Stomach (tissue), 9 donors: ENCODE results near the gene CTNNA3. TPM values are rescaled to one million over a fixed set of nuclear protein-coding genes. Genes with fewer than 3 reads are reported as not detected.

ENCODE experiments used
- DNase-seq, 2 donors: peaks; one replicate each; pipeline versions ENCODE4 v3.0.0 to v3.0.0-alpha.2; 2013 to 2019
- H3K27ac ChIP-seq, 5 donors: fragments of 200-600 bp in 4 of 5; sonication (generic) in 4 of 5; one replicate each; pipeline ENCODE4 v1.5.1; 2013 to 2019; ENCODE audit warnings: mild to moderate bottlenecking in 1 of 5, moderate library complexity in 1 of 5
- H3K27me3 ChIP-seq, 3 donors: fragments of 200-600 bp; sonication (generic); one replicate each; pipeline ENCODE4 v1.5.1; 2017 to 2019; ENCODE audit warnings: mixed run types in 1 of 3
- H3K36me3 ChIP-seq, 4 donors: fragments of 200-600 bp; sonication (generic); 1 replicate in 3 of 4; 2 replicates in 1 of 4; pipeline ENCODE4 v1.5.1; 2016 to 2019
- H3K4me1 ChIP-seq, 4 donors: fragments of 200-600 bp; sonication (generic); one replicate each; pipeline ENCODE4 v1.5.1; 2016 to 2019
- H3K4me3 ChIP-seq, 4 donors: fragments of 200-600 bp; sonication (generic) in 3 of 4; one replicate each; pipeline ENCODE4 v1.5.1; 2016 to 2019; ENCODE audit warnings: mild to moderate bottlenecking in 1 of 4
- H3K9me3 ChIP-seq, 4 donors: fragments of 200-600 bp; sonication (generic); one replicate each; pipeline ENCODE4 v1.5.1; 2016 to 2019
- EP300 ChIP-seq: sonication (generic); formaldehyde crosslinking; IDR thresholded peaks from one replicate; pipeline ENCODE4 v1.6.1; 2017; ENCODE audit warnings: antibody characterized with exemption
- POLR2A ChIP-seq, 4 donors: fragments of 450-650 bp; IDR thresholded peaks; one replicate each; pipeline ENCODE4 v1.6.1; 2016; ENCODE audit warnings: antibody characterized with exemption in 4 of 4, control low read depth in 2 of 4, mild to moderate bottlenecking in 1 of 4, moderate library complexity in 1 of 4
- POLR2AphosphoS5 ChIP-seq, 3 donors: sonication (generic); formaldehyde crosslinking; IDR thresholded peaks; one replicate each; pipeline ENCODE4 v1.6.1; 2016; ENCODE audit warnings: antibody characterized with exemption in 3 of 3
- WGBS, 5 donors: extraction: QIAGEN DNeasy Blood & Tissue Kit in 3 of 5; methylation state at CpG; one replicate each; pipeline versions ENCODE4 v1.1.5 to v1.1.7; 2013 to 2018; 5-methylcytosine and 5-hydroxymethylcytosine counted together
- intact Hi-C: fragments of 100-400 bp; cut with DNase I; formaldehyde crosslinking; loops from one replicate; pipeline ENCODE4 v1.15.1; 2023; ENCODE audit warnings: low total_unique reads
- polyA plus RNA-seq, 3 donors: library from polyadenylated mRNA; stranded (reverse); fragments of 200-250 nt; gene quantifications; one replicate each; pipeline ENCODE4 v1.2.3, GENCODE V29; 2013
- total RNA-seq, 5 donors: library from RNA; depleted of rRNA; stranded (reverse); fragments of >200 nt; gene quantifications; one replicate each; pipeline versions ENCODE4 v1.1.0 to v1.2.3, GENCODE V29; 2014 to 2016
- TF ChIP-seq, protein P1 (sequence below), 7 experiments: fragments of 450-650 bp in 4 of 7; fragments of 200-600 bp in 3 of 7; sonication (generic) in 3 of 7; IDR thresholded peaks; one replicate each; pipeline ENCODE4 v1.5.1; 2016 to 2019; ENCODE audit warnings: antibody characterized with exemption in 7 of 7, control low read depth in 2 of 7, mild to moderate bottlenecking in 1 of 7
- donor health status: healthy with polysubstance abuse.
- donor health status: Bipolar disorder and iron deficiency.
- donor health status: healthy.

Gene CTNNA3
- total and polyA plus RNA-seq, 8 donors: 0.14 to 46.1 (median 12.9) TPM; not detected in 2

DNA sequence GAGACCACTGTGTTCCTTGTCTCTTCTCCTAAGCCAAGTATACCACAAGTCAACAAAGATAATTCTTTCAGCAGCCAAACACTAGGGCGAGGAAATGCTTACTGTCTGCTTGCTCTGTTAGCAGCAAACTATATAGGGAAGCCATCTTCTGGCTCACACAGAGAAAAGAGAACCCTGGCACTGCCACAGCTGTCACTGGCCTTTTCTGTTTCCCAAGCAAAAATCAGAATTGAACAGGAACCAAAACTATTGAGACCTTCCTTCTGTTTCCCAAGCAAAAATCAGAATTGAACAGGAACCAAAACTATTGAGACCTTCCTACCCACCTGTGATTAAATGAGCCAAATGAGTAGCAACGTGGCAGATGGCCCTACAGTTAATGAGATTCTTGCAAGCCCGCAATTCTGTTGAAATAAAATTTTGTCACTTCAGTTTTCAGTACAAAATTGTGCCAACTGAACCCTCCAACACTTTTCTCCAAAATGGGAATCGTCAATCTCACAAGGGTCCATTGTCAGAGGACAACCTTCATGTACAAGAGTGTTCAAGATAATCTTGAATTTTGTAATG, 715.7 kb downstream of the CTNNA3 start:
- 83 to 85% (median 84%) methylated on average over 4 of the region's 4 CpGs for WGBS, 5 donors
- no peaks in the 10 kb centered on the region for H3K27me3 ChIP-seq
- no peak overlapping the region for H3K4me3 ChIP-seq
- intact Hi-C loops: no loop called here
- TF ChIP-seq POLR2A (IDR thresholded peaks at IDR 0.05) (no peak), EP300 (no peak), POLR2AphosphoS5 (IDR thresholded peaks at IDR 0.05) (no peak)
- TF ChIP-seq, protein P1, sequence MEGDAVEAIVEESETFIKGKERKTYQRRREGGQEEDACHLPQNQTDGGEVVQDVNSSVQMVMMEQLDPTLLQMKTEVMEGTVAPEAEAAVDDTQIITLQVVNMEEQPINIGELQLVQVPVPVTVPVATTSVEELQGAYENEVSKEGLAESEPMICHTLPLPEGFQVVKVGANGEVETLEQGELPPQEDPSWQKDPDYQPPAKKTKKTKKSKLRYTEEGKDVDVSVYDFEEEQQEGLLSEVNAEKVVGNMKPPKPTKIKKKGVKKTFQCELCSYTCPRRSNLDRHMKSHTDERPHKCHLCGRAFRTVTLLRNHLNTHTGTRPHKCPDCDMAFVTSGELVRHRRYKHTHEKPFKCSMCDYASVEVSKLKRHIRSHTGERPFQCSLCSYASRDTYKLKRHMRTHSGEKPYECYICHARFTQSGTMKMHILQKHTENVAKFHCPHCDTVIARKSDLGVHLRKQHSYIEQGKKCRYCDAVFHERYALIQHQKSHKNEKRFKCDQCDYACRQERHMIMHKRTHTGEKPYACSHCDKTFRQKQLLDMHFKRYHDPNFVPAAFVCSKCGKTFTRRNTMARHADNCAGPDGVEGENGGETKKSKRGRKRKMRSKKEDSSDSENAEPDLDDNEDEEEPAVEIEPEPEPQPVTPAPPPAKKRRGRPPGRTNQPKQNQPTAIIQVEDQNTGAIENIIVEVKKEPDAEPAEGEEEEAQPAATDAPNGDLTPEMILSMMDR (IDR thresholded peaks at IDR 0.05): no peak
- peaks cover 0 to 7% (median 3%) of the 10 kb centered on the region in 4 donors for H3K4me1 ChIP-seq
- no peak overlapping the region for H3K27ac ChIP-seq
- no peaks in the 10 kb centered on the region for H3K36me3 ChIP-seq
- no peaks in the 10 kb centered on the region for H3K9me3 ChIP-seq
- DNase-seq: no peak

DNA sequence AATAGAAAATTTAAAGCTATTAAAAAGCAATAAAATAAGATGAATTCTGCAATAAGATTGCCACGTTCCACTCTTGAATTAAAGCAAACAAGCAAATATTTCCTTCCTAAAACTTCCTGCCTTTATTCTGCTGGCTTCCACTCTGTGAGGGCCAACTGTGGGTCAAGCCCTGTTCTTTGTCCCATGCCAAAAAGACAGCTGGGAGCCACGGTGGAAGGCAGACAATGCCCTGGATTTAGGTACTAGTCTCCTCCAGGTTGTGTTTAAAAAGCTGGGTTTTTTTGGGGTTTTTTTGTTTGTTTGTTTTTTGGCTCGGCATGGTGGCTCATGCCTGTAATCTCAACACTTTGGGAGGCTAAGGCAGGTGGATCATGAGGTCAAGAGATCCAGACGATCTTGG, 731.0 kb downstream of the CTNNA3 start:
- no peaks in the 10 kb centered on the region for H3K27me3 ChIP-seq
- no peak for DNase-seq
- no peaks in the 10 kb centered on the region for H3K36me3 ChIP-seq
- H3K27ac ChIP-seq: no peak overlapping the region
- intact Hi-C loops: no loop called here
- TF ChIP-seq POLR2AphosphoS5 (IDR thresholded peaks at IDR 0.05): no peak
- TF ChIP-seq POLR2A (IDR thresholded peaks at IDR 0.05): no peak
- TF ChIP-seq, protein P1 (IDR thresholded peaks at IDR 0.05): no peak
- no peak for TF ChIP-seq EP300
- no peak overlapping the region for H3K4me3 ChIP-seq
- H3K9me3 ChIP-seq: no peaks in the 10 kb centered on the region
- H3K4me1 ChIP-seq: no peaks in the 10 kb centered on the region
- WGBS, 5 donors: 49 to 63% (median 58%) methylated on average over 4 of the region's 4 CpGs

DNA sequence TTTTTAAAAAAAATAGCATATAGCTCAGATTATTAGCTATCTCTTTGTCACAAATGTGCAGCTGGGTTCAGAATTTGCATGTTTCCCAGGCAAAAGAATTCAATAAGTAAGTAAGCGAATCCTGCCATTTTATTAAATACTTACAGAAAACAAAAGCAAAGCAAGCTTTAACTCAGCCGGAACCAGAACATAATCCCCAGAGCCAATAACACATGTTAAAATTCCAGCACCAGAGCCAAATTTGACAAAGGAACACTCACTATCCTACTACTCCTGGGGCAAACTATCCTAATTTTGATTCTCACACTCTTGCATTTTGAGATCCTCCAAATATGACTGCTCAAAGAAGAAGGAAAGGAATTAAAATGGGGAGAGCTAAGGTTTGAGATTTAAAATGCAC, 737.5 kb downstream of the CTNNA3 start:
- intact Hi-C loops: no loop called here
- DNase-seq: no peak
- no peak for TF ChIP-seq POLR2AphosphoS5 (IDR thresholded peaks at IDR 0.05)
- no peak for TF ChIP-seq EP300
- no peak for TF ChIP-seq POLR2A (IDR thresholded peaks at IDR 0.05)
- TF ChIP-seq, protein P1 (IDR thresholded peaks at IDR 0.05): no peak
- no peaks in the 10 kb centered on the region for H3K9me3 ChIP-seq
- H3K27me3 ChIP-seq: no peaks in the 10 kb centered on the region
- H3K4me3 ChIP-seq: no peak overlapping the region
- no peaks in the 10 kb centered on the region for H3K4me1 ChIP-seq
- H3K27ac ChIP-seq: no peak overlapping the region
- no peaks in the 10 kb centered on the region for H3K36me3 ChIP-seq
- 59 to 84% (median 71%) methylated on average over 2 of the region's 2 CpGs for WGBS, 5 donors

DNA sequence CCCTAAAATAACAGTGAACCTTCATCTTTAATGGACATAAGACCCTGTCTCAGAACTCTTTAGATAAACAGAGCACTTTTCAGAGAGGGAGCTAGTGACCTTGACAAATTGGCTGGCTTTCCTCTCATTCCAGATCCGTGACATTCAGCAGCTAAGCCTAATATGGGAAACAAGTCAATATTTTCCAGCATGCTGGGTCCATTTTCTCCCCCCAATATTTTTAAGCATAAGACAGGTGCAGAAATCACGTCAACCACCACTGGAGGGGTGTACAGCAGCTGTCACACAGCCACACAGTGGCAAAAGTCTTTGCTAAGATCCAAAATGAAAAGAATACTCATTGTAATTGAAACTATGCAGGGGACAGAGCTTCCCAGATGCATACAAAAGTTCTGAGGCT, 744.1 kb downstream of the CTNNA3 start:
- Histone ChIP-seq H3K36me3 (no peaks in the 10 kb centered on the region), H3K27me3 (no peaks in the 10 kb centered on the region), H3K4me1 (peaks cover 0 to 11% (median 2%) of the 10 kb centered on the region in 4 donors), H3K9me3 (no peaks in the 10 kb centered on the region), H3K27ac (no peak overlapping the region), H3K4me3 (no peak overlapping the region)
- no peak for DNase-seq
- TF ChIP-seq POLR2A (IDR thresholded peaks at IDR 0.05) (no peak), POLR2AphosphoS5 (IDR thresholded peaks at IDR 0.05) (no peak), EP300 (no peak)
- TF ChIP-seq, protein P1 (IDR thresholded peaks at IDR 0.05): no peak
- 36 to 66% (median 38%) methylated on average over 2 of the region's 2 CpGs for WGBS, 5 donors
- intact Hi-C loops: no loop called here
